Breast epithelium (tissue), 4 donors: ENCODE results near the gene HLA-DPA1. TPM values are rescaled to one million over a fixed set of nuclear protein-coding genes. Genes with fewer than 3 reads are reported as not detected.

ENCODE experiments used
- DNase-seq, 2 donors: peaks; one replicate each; pipeline ENCODE4 v3.0.0-alpha.2; 2019; ENCODE audit warnings: low spot score in 2 of 2
- H3K27ac ChIP-seq, 2 donors: fragments of 200-600 bp; sonication (generic) in 1 of 2; one replicate each; pipeline ENCODE4 v1.5.1; 2016 to 2019; ENCODE audit warnings: mild to moderate bottlenecking in 1 of 2
- H3K27me3 ChIP-seq, 2 donors: fragments of 200-600 bp; sonication (generic) in 1 of 2; one replicate each; pipeline versions ENCODE4 v1.5.1 to v1.6.0; 2017 to 2019; ENCODE audit warnings: control low read depth in 1 of 2, mild to moderate bottlenecking in 1 of 2
- H3K36me3 ChIP-seq: fragments of 200-600 bp; one replicate; pipeline ENCODE4 v1.5.1; 2019
- H3K4me1 ChIP-seq, 2 donors: fragments of 200-600 bp; sonication (generic); one replicate each; pipeline ENCODE4 v1.5.1; 2016 to 2019; ENCODE audit warnings: control low read depth in 1 of 2
- H3K4me3 ChIP-seq, 3 donors: fragments of 200-600 bp; sonication (generic); 1 replicate in 2 of 3; 2 replicates in 1 of 3; pipeline ENCODE4 v1.5.1; 2016 to 2019; ENCODE audit warnings: mild to moderate bottlenecking in 3 of 3, moderate library complexity in 2 of 3
- H3K9me3 ChIP-seq, 2 donors: fragments of 200-600 bp; sonication (generic) in 1 of 2; one replicate each; pipeline ENCODE4 v1.5.1; 2016 to 2019; ENCODE audit warnings: control low read depth in 1 of 2
- CTCF ChIP-seq, 3 donors: fragments of 450-650 bp; IDR thresholded peaks; one replicate each; pipeline ENCODE4 v1.5.1; 2016 to 2017; ENCODE audit warnings: antibody characterized with exemption in 3 of 3, mild to moderate bottlenecking in 3 of 3, moderate library complexity in 3 of 3
- POLR2A ChIP-seq: fragments of 450-650 bp; IDR thresholded peaks from one replicate; pipeline ENCODE4 v1.6.1; 2016; ENCODE audit warnings: antibody characterized with exemption, mild to moderate bottlenecking, moderate library complexity
- POLR2AphosphoS5 ChIP-seq, 3 donors: sonication (generic); formaldehyde crosslinking; IDR thresholded peaks; one replicate each; pipeline ENCODE4 v1.6.1; 2017; ENCODE audit warnings: antibody characterized with exemption in 3 of 3
- intact Hi-C: fragments of 100-400 bp; cut with DNase I; formaldehyde crosslinking; loops from one replicate; pipeline ENCODE4 v1.15.1; 2023; ENCODE audit warnings: low total_unique reads
- total RNA-seq, 3 donors: library from RNA; depleted of rRNA; stranded (reverse); fragments of >200 nt; gene quantifications; one replicate each; pipeline ENCODE4 v1.1.0, GENCODE V29; 2016

HLA-DPA1 gene
- total RNA-seq, 3 donors from 2014 or later: 51.8 to 116 (median 75.4) TPM

GRCh38 chr6:33034554-33034953 is 38.9 kb downstream of the HLA-DPA1 start:
- H3K4me3 ChIP-seq: no peak overlapping the region
- no peaks in the 10 kb centered on the region for H3K27me3 ChIP-seq
- no peaks in the 10 kb centered on the region for H3K4me1 ChIP-seq
- TF ChIP-seq POLR2A (no peak), CTCF (IDR thresholded peaks at IDR 0.05) (no peak), POLR2AphosphoS5 (IDR thresholded peaks at IDR 0.05) (no peak)
- no peaks in the 10 kb centered on the region for H3K9me3 ChIP-seq
- no peak for DNase-seq
- intact Hi-C loops: no loop called here
- H3K36me3 ChIP-seq: no peaks in the 10 kb centered on the region
- no peak overlapping the region for H3K27ac ChIP-seq

- no peaks in the 10 kb centered on the region for H3K4me1 ChIP-seq
- H3K9me3 ChIP-seq: no peaks in the 10 kb centered on the region
- peak overlapping the region in 1 of 2 donors; percentile 48 for H3K27ac ChIP-seq
- no peak for TF ChIP-seq POLR2A
- TF ChIP-seq POLR2AphosphoS5 (IDR thresholded peaks at IDR 0.05): no peak
- TF ChIP-seq CTCF (IDR thresholded peaks at IDR 0.05): no peak
- H3K27me3 ChIP-seq: no peaks in the 10 kb centered on the region
- H3K4me3 ChIP-seq: no peak overlapping the region
- H3K36me3 ChIP-seq: no peaks in the 10 kb centered on the region
- no peak for DNase-seq
- intact Hi-C loops: no loop called here
Observed at GRCh38 chr6:33030245-33030644, 43.2 kb downstream of the HLA-DPA1 start.

- Histone ChIP-seq H3K27ac (peak overlapping the region; percentile 48 to 65), H3K4me3 (no peak overlapping the region), H3K9me3 (no peaks in the 10 kb centered on the region), H3K27me3 (no peaks in the 10 kb centered on the region), H3K4me1 (no peaks in the 10 kb centered on the region), H3K36me3 (no peaks in the 10 kb centered on the region)
- DNase-seq: no peak
- no peak for TF ChIP-seq POLR2A
- no peak for TF ChIP-seq POLR2AphosphoS5 (IDR thresholded peaks at IDR 0.05)
- TF ChIP-seq CTCF (IDR thresholded peaks at IDR 0.05): no peak
- intact Hi-C loops: no loop called here
Observed at GRCh38 chr6:33029328-33030184, 43.9 kb downstream of the HLA-DPA1 start.

- intact Hi-C loops: no loop called here
- no peaks in the 10 kb centered on the region for H3K36me3 ChIP-seq
- no peak for DNase-seq
- no peak overlapping the region for H3K4me3 ChIP-seq
- TF ChIP-seq CTCF (IDR thresholded peaks at IDR 0.05) (no peak), POLR2AphosphoS5 (IDR thresholded peaks at IDR 0.05) (no peak), POLR2A (no peak)
- H3K27me3 ChIP-seq: no peaks in the 10 kb centered on the region
- H3K9me3 ChIP-seq: no peaks in the 10 kb centered on the region
- H3K4me1 ChIP-seq: no peaks in the 10 kb centered on the region
- H3K27ac ChIP-seq: peak overlapping the region; percentile 44 to 65
Observed at GRCh38 chr6:33028220-33028849, 45.1 kb downstream of the HLA-DPA1 start.

- intact Hi-C loops: no loop called here
- TF ChIP-seq CTCF (IDR thresholded peaks at IDR 0.05): no peak
- TF ChIP-seq POLR2A: no peak
- no peak for TF ChIP-seq POLR2AphosphoS5 (IDR thresholded peaks at IDR 0.05)
- Histone ChIP-seq H3K27ac (no peak overlapping the region), H3K4me1 (no peaks in the 10 kb centered on the region), H3K9me3 (no peaks in the 10 kb centered on the region), H3K27me3 (no peaks in the 10 kb centered on the region), H3K36me3 (no peaks in the 10 kb centered on the region), H3K4me3 (no peak overlapping the region)
- DNase-seq: no peak
Observed at GRCh38 chr6:33024521-33024920, 48.9 kb downstream of the HLA-DPA1 start.
